ENCODE results near the gene GCHFR. TPM values are rescaled to one million over a fixed set of nuclear protein-coding genes. Genes with fewer than 3 reads are reported as not detected.

Gene GCHFR
- total RNA-seq, 2 donors from 2014 or later: 15.9 to 72.6 TPM

- no peaks in the 10 kb centered on the region for H3K9me3 Mint-ChIP-seq
Observed at GRCh38 chr15:40815042-40815698, 51.3 kb downstream of the GCHFR start.

More at GRCh38 chr15:40815042-40815698, 51.3 kb downstream of the GCHFR start:
- ATAC-seq (no peak), DNase-seq (ENCODE audit: low spot score in 2 of 2) (no peak)
- H3K27ac Mint-ChIP-seq: no peak overlapping the region
- no peaks in the 10 kb centered on the region for H3K36me3 Mint-ChIP-seq

Other genes with a start within 250 kb of the GCHFR start
- 10 to 100 TPM; 24.1 to 25.0 TPM for gene CCDC32, start 199.0 kb upstream of the GCHFR start, total RNA-seq
- gene RPUSD2, start 194.8 kb upstream of the GCHFR start, total RNA-seq: 10 to 100 TPM; 10.1 to 12.7 TPM
- gene KNL1, start 169.8 kb upstream of the GCHFR start, total RNA-seq: 10 to 100 TPM; 29.0 to 36.9 TPM
- gene RAD51, start 68.9 kb upstream of the GCHFR start, total RNA-seq: 10 to 100 TPM; 39.5 to 79.9 TPM
- 10 to 100 TPM; 18.5 to 23.1 TPM for gene RMDN3, start 8.8 kb upstream of the GCHFR start, total RNA-seq
- gene C15orf62, start 5.9 kb downstream of the GCHFR start, total RNA-seq: 1 to 10 TPM in 1 of 2 donors, under 1 TPM in 1; 0.52 to 2.0 TPM
- 10 to 100 TPM; 24.6 to 26.6 TPM for gene ZFYVE19, start 43.0 kb downstream of the GCHFR start, total RNA-seq
- 10 to 100 TPM; 20.2 to 36.1 TPM for gene DNAJC17, start 43.4 kb downstream of the GCHFR start, total RNA-seq
- not detected for gene PPP1R14D, start 64.6 kb downstream of the GCHFR start, total RNA-seq
- gene SPINT1, start 80.0 kb downstream of the GCHFR start, total RNA-seq: 1 to 10 TPM; 6.9 to 10.0 TPM
- under 1 TPM in 1 of 2 donors, not detected in 1; 0.72 TPM for gene RHOV, start 110.2 kb downstream of the GCHFR start, total RNA-seq
- gene VPS18, start 130.4 kb downstream of the GCHFR start, total RNA-seq: 1 to 10 TPM; 7.2 to 8.4 TPM
- under 1 TPM in 1 of 2 donors, not detected in 1; 0.16 TPM for gene DLL4, start 165.3 kb downstream of the GCHFR start, total RNA-seq
- gene CHAC1, start 189.4 kb downstream of the GCHFR start, total RNA-seq: 10 to 100 TPM; 12.9 to 16.3 TPM

Measured in activated naive CD4-positive, alpha-beta T cell treated with anti-CD3 and anti-CD28 coated beads, Interleukin-2, amount 50 U/mL, for 72 hours (primary cell).